ENCODE results near the gene CDRT15.

GRCh38 chr17:14228903-14229302, 7.8 kb downstream of the CDRT15 start:
- no peak for TF ChIP-seq FOXP2 (optimal IDR thresholded peaks at IDR 0.05; ENCODE audit: control extremely low read depth, extremely low read length, insufficient read depth)
- TF ChIP-seq EZH2 (IDR thresholded peaks at IDR 0.05), result no peak

All from SK-N-MC (cell line).